ENCODE data around the gene C1orf21.

C1orf21 gene

DNA sequence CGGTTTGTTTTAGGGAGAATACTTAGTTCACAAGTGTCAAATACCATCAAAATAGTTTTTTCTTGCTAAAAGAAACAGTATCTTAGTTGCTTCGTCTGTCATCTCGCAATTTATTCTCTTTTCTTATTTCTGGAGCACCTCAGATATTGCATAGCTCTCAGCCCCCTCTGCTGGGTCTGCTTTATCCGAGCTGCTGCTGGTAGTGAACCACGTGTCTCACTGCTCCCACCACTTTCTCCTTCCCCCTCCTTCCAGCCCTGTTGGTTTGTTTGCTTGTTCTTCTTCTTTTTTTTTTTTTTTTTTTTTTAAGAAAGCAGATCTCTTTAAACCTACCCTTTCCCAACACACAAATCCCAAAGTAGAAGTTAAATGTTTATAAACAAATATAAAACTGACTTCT, 197.0 kb downstream of the C1orf21 start:
- TF ChIP-seq, protein P1, sequence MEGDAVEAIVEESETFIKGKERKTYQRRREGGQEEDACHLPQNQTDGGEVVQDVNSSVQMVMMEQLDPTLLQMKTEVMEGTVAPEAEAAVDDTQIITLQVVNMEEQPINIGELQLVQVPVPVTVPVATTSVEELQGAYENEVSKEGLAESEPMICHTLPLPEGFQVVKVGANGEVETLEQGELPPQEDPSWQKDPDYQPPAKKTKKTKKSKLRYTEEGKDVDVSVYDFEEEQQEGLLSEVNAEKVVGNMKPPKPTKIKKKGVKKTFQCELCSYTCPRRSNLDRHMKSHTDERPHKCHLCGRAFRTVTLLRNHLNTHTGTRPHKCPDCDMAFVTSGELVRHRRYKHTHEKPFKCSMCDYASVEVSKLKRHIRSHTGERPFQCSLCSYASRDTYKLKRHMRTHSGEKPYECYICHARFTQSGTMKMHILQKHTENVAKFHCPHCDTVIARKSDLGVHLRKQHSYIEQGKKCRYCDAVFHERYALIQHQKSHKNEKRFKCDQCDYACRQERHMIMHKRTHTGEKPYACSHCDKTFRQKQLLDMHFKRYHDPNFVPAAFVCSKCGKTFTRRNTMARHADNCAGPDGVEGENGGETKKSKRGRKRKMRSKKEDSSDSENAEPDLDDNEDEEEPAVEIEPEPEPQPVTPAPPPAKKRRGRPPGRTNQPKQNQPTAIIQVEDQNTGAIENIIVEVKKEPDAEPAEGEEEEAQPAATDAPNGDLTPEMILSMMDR (conservative IDR thresholded peaks at IDR 0.05): no peak
- H3K27ac ChIP-seq: no peak overlapping the region

- TF ChIP-seq, protein P1 (conservative IDR thresholded peaks at IDR 0.05): no peak
- H3K27ac ChIP-seq: peak overlapping the region; percentile 78
These were observed 201.9 kb downstream of the C1orf21 start for GRCh38 chr1:184588701-184589100.

GRCh38 chr1:184590163-184590750, 203.4 kb downstream of the C1orf21 start:
- TF ChIP-seq, protein P1 (conservative IDR thresholded peaks at IDR 0.05): no peak
- H3K27ac ChIP-seq: peak overlapping the region; percentile 78

DNA sequence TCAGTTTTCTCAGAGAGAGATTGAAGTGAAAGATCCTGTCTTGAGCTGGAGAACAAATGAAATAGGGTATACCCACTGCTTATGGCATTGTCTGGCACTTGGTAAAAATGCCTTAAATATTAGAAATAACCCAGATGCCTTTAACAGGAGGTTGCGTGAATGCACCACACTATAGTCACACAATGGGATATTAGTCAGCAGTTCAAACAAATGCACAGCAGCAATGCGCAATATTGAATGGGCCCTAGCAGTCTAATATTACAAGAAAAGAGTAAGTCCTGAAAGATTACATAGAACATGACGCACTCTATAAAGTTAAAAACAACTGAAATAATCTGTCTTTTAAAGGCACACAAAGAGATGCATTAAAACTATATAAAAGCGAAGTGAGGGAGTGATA, 206.8 kb downstream of the C1orf21 start:
- TF ChIP-seq, protein P1 (conservative IDR thresholded peaks at IDR 0.05): no peak
- H3K27ac ChIP-seq: no peak overlapping the region

DNA sequence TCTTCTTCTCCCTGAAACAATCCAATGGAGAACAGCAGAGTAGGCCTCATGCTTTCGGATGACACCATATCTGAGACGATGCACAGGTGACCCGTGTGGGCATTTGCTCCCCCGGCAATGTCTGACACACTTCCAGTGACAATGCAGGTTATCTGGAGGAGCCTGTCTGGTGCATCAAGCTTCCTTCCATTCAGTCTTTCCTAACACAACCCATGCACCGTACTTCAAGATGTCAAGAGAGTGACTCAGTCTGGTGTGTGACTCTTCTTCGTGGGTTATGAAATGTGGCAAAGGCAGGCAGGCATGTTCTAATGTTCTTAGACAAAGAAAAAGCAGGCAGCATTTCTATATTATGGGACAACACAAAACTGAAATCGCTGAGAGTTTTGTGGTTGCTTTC, 208.8 kb downstream of the C1orf21 start:
- H3K27ac ChIP-seq: no peak overlapping the region
- TF ChIP-seq, protein P1 (conservative IDR thresholded peaks at IDR 0.05): no peak

- TF ChIP-seq, protein P1 (conservative IDR thresholded peaks at IDR 0.05): no peak
- H3K27ac ChIP-seq: peak overlapping the region; percentile 50
These were observed 210.3 kb downstream of the C1orf21 start for GRCh38 chr1:184596950-184597645.

DNA sequence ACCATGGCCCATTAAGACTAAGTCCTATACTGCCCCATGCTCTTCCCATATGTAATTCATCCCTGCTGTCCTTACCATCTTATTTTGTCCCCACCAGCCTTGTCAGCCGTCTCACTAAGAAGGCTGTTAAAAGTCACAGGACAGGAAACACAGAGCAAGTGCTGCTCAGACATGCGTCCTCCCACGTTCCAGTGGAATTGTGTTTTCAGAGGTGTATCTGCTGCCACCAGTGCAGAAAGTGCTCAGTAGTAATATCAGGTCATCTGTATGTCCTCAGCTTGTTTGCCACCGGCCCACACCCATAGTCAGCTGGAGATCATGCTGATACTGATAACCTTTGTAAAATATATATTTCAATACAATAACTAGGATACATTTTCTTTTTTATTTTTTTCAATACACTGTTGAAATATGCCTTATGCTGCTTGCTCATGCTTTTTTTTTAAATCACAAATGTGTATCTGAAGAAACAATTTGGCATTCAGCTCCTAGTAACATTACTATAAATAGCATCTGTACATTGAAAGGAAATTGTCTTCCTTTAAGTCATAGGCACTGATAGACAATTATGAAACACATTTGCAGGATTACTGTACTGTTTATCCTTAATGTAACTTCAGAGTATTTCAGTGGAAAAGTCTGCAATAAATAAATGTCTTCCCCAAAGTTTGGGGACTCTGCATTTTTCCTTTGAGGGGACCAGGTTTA, 211.0 kb downstream of the C1orf21 start:
- TF ChIP-seq, protein P1 (conservative IDR thresholded peaks at IDR 0.05): no peak
- H3K27ac ChIP-seq: peak overlapping the region; percentile 50
